GM13976 (cell line): ENCODE measurements around the gene CHDH.

Source experiments
- DNase-seq: peaks from one replicate; pipeline ENCODE4 v3.0.0; 2012; ENCODE audit warnings: low spot score
- in situ Hi-C: fragments of 300-500 bp; cut with MboI; formaldehyde crosslinking; loops from one replicate; pipeline ENCODE4 v1.12.0; 2022; ENCODE audit warnings: low sequenced_read_pairs, mixed read lengths, inconsistent platforms; ENCODE audit not compliant: unreplicated experiment
- TF ChIP-seq, protein P1 (sequence below): IDR thresholded peaks from 2 replicates; pipeline ENCODE4 v1.5.1; 2012; ENCODE audit warnings: borderline replicate concordance, mild to moderate bottlenecking; ENCODE audit not compliant: insufficient read depth; ENCODE audit errors: extremely low read depth, missing control alignments, control extremely low read depth

Gene CHDH

DNA sequence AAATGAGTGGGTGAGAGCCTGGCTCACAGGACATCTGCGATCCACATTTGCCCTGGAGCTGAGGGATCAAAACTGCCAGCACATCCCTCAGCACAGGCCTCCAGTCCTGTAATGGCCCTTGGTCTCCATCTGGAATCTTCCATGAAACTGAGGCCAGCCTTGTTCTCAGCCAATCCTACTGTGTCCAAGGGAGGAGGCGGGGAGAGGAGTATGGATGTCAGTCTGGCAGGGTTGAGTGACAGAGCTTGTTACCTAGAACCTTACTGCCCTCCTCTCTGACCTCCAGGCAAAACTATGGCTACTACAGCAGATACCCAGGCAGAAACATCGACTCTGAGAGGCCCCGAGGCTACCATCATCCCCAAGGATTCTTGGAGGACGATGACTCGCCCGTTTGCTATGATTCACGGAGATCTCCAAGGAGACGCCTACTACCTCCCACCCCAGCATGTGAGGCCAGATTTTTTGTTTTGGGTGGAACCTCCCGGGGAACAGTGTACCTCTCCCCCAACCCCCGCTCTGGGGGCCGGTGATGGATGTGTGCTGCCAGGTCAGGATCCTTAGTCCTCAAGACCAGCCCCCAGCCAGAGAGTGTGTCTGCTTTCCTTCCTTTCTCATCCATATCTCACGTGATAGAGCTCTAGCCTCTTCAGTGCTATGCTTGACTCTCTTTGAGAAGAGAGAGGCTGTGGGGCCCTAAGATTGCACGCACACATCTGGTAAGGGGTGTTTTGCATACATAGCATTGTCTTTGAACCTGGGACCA is 41.3 kb downstream of the CHDH start:
- TF ChIP-seq, protein P1, sequence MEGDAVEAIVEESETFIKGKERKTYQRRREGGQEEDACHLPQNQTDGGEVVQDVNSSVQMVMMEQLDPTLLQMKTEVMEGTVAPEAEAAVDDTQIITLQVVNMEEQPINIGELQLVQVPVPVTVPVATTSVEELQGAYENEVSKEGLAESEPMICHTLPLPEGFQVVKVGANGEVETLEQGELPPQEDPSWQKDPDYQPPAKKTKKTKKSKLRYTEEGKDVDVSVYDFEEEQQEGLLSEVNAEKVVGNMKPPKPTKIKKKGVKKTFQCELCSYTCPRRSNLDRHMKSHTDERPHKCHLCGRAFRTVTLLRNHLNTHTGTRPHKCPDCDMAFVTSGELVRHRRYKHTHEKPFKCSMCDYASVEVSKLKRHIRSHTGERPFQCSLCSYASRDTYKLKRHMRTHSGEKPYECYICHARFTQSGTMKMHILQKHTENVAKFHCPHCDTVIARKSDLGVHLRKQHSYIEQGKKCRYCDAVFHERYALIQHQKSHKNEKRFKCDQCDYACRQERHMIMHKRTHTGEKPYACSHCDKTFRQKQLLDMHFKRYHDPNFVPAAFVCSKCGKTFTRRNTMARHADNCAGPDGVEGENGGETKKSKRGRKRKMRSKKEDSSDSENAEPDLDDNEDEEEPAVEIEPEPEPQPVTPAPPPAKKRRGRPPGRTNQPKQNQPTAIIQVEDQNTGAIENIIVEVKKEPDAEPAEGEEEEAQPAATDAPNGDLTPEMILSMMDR: no peak
- DNase-seq: no peak

DNA sequence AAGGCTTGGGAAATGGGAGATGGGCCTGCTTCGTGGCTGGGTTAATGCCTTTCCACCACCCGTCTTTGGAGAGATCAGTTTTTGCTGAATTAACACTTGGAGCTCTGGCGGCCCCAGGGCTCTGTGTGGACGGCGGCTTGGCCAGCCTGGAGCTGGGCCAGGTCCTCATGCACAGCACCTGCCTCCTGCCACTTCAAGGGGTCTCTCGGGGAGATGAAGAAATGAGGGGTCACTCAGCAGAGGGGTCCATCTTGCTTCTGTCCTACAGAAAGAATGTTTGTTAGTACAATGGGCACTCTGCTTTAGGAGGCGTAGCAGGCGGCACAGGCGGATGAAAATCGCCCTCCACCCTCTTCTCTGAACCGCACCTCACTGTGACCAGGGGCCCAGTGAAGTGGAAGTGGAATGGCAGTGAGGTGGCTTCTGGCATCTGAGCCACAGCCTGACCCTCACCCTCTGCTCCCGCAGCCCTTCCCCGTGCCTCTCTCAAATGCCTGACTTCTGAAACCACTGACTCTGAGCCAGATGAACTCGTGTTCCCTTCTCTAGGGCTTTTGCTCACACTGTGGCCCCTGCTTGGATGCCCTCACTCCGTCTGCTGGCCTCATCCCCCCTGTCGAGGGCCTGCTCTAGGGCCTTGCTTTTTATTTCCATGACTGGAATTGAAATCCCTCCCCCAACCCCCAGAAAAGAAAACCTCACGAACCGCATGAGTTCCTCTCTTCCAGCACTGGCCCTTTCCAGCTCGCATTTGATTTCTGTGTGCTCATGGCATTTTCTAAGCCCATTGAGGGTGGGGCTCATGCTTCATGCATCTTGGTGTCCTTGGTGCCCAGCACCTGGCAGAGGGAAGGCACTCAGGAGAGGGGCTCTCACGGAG is 42.2 kb downstream of the CHDH start:
- in situ Hi-C loops: no loop called here
- TF ChIP-seq, protein P1: no peak
- DNase-seq: no peak

More for the DNA sequence above, 41.3 kb downstream of the CHDH start:
- in situ Hi-C loops: no loop called here

DNA sequence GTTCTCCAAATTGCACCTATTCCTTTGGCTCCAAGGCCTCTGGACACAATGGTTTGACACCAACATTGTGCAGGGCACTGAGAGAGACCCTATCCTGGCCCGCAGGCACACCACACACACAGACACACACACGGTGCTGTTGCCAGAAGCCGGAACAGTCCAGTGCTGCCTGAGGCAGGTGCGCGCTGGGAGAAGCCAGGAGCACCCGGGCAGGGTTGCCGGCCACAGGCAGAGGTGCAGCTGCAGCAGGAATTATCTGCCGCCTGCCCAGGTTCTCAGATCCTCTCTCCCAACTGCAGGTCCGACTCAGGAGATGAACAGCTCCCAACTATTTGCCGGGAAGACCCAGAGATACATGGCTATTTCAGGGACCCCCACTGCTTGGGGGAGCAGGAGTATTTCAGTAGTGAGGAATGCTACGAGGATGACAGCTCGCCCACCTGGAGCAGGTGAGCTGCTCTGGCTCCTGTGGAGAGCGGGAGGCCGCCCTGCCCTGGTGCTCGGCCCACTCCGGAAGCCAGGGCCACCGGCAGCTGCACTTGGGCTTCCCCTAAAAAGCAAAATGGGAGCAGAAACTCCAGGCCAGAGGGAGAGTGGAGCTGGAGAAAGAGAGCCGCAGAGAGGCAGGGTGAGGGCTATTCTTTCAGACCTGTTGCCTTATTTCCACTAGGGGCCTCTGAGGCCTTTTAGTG is 42.9 kb downstream of the CHDH start:
- TF ChIP-seq, protein P1: no peak
- no peak for DNase-seq
- in situ Hi-C loops: no loop called here

DNA sequence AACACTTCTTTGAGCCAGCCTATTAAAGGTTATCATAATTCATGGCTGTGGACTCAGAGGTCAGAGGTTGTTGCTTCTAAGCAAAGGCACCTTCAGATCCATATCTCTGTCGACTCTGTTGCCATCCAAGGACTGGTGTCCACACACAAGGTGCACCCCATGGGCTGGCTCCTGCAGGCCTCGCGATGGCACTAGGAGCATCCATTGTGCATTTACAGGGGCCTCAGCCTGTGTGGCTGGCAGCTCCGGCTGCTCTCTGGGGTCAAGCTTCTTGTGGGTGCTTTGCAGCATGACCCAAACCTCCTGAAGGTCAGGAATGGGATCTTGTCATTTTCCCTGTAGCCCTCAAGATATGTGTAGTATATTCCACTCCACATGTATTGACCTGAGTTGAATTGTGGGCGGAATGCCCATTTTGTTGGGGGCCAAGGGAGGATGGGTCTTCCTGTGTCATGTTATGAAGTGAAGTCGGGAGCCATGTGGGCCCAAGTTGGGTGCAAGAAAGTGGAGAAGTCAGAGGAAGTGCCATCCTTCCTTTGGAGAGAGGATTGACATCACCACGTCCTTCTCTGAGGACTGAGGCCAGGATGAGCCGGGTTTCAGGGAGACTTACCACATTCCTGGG is 43.9 kb downstream of the CHDH start:
- TF ChIP-seq, protein P1: no peak
- DNase-seq: no peak
- in situ Hi-C loops: no loop called here

DNA sequence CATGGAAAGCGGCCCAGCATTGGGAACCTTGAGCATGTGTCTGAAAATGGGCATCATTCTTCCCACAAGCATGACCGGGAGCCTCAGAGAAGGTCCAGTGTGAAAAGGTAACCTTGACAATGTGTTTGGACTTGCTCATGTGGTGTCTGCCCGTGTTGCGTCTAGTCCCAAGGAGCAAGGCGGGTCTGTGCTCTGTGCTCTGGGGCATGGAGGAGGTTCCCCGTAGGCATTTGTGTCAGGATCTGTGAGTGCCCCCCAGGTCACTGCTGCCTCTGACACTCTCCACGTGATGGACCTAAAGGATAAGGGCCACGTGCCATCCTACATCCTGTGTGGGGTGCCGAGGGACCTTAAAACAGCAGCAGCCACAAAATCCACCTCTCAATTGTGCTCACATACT is 44.9 kb downstream of the CHDH start:
- TF ChIP-seq, protein P1: no peak
- in situ Hi-C loops: no loop called here
- no peak for DNase-seq
